ENCODE results near the gene ATP6V0A4. TPM values are rescaled to one million over a fixed set of nuclear protein-coding genes. Genes with fewer than 3 reads are reported as not detected.
A peak's percentile ranks its signal among the peaks of the same experiment; 100 is the strongest.

The ATP6V0A4 gene
- not detected for total RNA-seq
- long read RNA-seq = 0 reads

GRCh38 chr7:138797715-138798320 lies at the start of gene ATP6V0A4, which contains the start of gene TMEM213:
TSS of gene ATP6V0A4 (minus strand) at chr7:138798196. CDS start at chr7:138771247, 26,949 bp downstream.
TSS of gene TMEM213 (plus strand) at chr7:138797994. CDS start at chr7:138798105, 111 bp downstream.
- DNase-seq = no peak

GRCh38 chr7:138845711-138846110 lies 47.7 kb upstream of the ATP6V0A4 start:
- intact Hi-C loops (cut with DNase I, micrococcal nuclease) = no loop called here
- ATAC-seq = no peak

More at GRCh38 chr7:138797715-138798320, at the start of gene ATP6V0A4, which contains the start of gene TMEM213:
- intact Hi-C loops (cut with DNase I, micrococcal nuclease) = no loop called here
- ATAC-seq = no peak

GRCh38 chr7:138843632-138844580 lies 45.9 kb upstream of the ATP6V0A4 start:
- DNase-seq (no peak), ATAC-seq (no peak)
- intact Hi-C loops (cut with DNase I, micrococcal nuclease) = no loop called here

More at GRCh38 chr7:138845711-138846110, 47.7 kb upstream of the ATP6V0A4 start:
- DNase-seq = no peak

GRCh38 chr7:138842111-138842510 lies 44.1 kb upstream of the ATP6V0A4 start:
- intact Hi-C loops (cut with DNase I, micrococcal nuclease) = no loop called here
- no peak for DNase-seq
- ATAC-seq = no peak

GRCh38 chr7:138838166-138838565 lies 40.2 kb upstream of the ATP6V0A4 start:
- no peak for DNase-seq
- ATAC-seq = no peak
- intact Hi-C loops (cut with DNase I, micrococcal nuclease) = no loop called here

GRCh38 chr7:138837627-138838026 lies 39.6 kb upstream of the ATP6V0A4 start:
- ATAC-seq (no peak), DNase-seq (peak in 1 of 2 donors; percentile 4)
- intact Hi-C loops (cut with DNase I, micrococcal nuclease) = no loop called here

GRCh38 chr7:138835087-138835486 lies 37.1 kb upstream of the ATP6V0A4 start:
- ATAC-seq (no peak), DNase-seq (no peak)
- intact Hi-C loops (cut with DNase I, micrococcal nuclease) = no loop called here

GRCh38 chr7:138834583-138834982 lies 36.6 kb upstream of the ATP6V0A4 start:
- intact Hi-C loops (cut with DNase I, micrococcal nuclease) = no loop called here
- ATAC-seq (no peak), DNase-seq (no peak)

GRCh38 chr7:138833596-138833995 lies 35.6 kb upstream of the ATP6V0A4 start:
- DNase-seq (no peak), ATAC-seq (no peak)
- intact Hi-C loops (cut with DNase I, micrococcal nuclease) = no loop called here

GRCh38 chr7:138832966-138833365 lies 35.0 kb upstream of the ATP6V0A4 start:
- DNase-seq (no peak), ATAC-seq (no peak)
- intact Hi-C loops (cut with DNase I, micrococcal nuclease) = no loop called here

GRCh38 chr7:138829335-138829734 lies 31.3 kb upstream of the ATP6V0A4 start:
- intact Hi-C loops (cut with DNase I, micrococcal nuclease) = no loop called here
- DNase-seq = no peak
- ATAC-seq = no peak

- DNase-seq (no peak), ATAC-seq (no peak)
- intact Hi-C loops (cut with DNase I, micrococcal nuclease) = no loop called here
Observed at GRCh38 chr7:138828302-138828701, 30.3 kb upstream of the ATP6V0A4 start.

- ATAC-seq = no peak
- no peak for DNase-seq
- intact Hi-C loops (cut with DNase I, micrococcal nuclease) = no loop called here
Observed at GRCh38 chr7:138825049-138825721, 27.2 kb upstream of the ATP6V0A4 start.

- ATAC-seq = no peak
- DNase-seq = no peak
- intact Hi-C loops (cut with DNase I, micrococcal nuclease) = no loop called here
Observed at GRCh38 chr7:138822867-138823535, 25.0 kb upstream of the ATP6V0A4 start.

- intact Hi-C loops (cut with DNase I, micrococcal nuclease) = no loop called here
- DNase-seq = no peak
- ATAC-seq = no peak
Observed at GRCh38 chr7:138821912-138822311, 23.9 kb upstream of the ATP6V0A4 start.

GRCh38 chr7:138819625-138820024 lies 21.6 kb upstream of the ATP6V0A4 start:
- DNase-seq = no peak
- ATAC-seq = no peak
- intact Hi-C loops (cut with DNase I, micrococcal nuclease) = no loop called here

GRCh38 chr7:138816650-138817049 lies 18.7 kb upstream of the ATP6V0A4 start:
- no peak for ATAC-seq
- DNase-seq = no peak

GRCh38 chr7:138814816-138815332 lies 16.9 kb upstream of the ATP6V0A4 start:
- intact Hi-C loops (cut with DNase I, micrococcal nuclease) = no loop called here
- DNase-seq (no peak), ATAC-seq (no peak)

More at GRCh38 chr7:138816650-138817049, 18.7 kb upstream of the ATP6V0A4 start:
- intact Hi-C loops (cut with DNase I, micrococcal nuclease) = no loop called here

GRCh38 chr7:138813945-138814344 lies 15.9 kb upstream of the ATP6V0A4 start:
- intact Hi-C loops (cut with DNase I, micrococcal nuclease) = no loop called here
- ATAC-seq (no peak), DNase-seq (no peak)

Data from left colon (tissue), 2 donors.